Type B pancreatic cell (in vitro differentiated cells): ENCODE data around the gene TBCC. TPM values are rescaled to one million over a fixed set of nuclear protein-coding genes. Genes with fewer than 3 reads are reported as not detected.
"Not testable (repeated sequence)": the region's sequence is repeated elsewhere in the genome, so short reads cannot be mapped to it uniquely, and the experiment has no call there.

Experiments
- DNase-seq: peaks from one replicate; pipeline ENCODE4 v3.0.0; 2021; ENCODE audit warnings: mixed read lengths; ENCODE audit not compliant: unreplicated experiment; ENCODE audit errors: extremely low spot score
- H3K27ac Mint-ChIP-seq: 2 replicates; pipeline ENCODE4 v1.8.0; 2021; ENCODE audit warnings: mild to moderate bottlenecking, mixed read lengths
- H3K27me3 Mint-ChIP-seq: 2 replicates; pipeline ENCODE4 v1.8.0; 2021; ENCODE audit warnings: mixed read lengths
- H3K36me3 Mint-ChIP-seq: 2 replicates; pipeline ENCODE4 v1.8.0; 2021; ENCODE audit warnings: mixed read lengths
- H3K4me1 Mint-ChIP-seq: one replicate; pipeline ENCODE4 v1.8.0; 2021; ENCODE audit warnings: mixed read lengths; ENCODE audit not compliant: unreplicated experiment
- H3K4me3 Mint-ChIP-seq: 2 replicates; pipeline ENCODE4 v1.8.0; 2021; ENCODE audit warnings: mild to moderate bottlenecking, mixed read lengths
- H3K9me3 Mint-ChIP-seq: 2 replicates; pipeline ENCODE4 v1.8.0; 2021; ENCODE audit warnings: mixed read lengths
- total RNA-seq: library from RNA; stranded (reverse); gene quantifications from 2 replicates; pipeline ENCODE4 v1.2.1, GENCODE V29; 2021; ENCODE audit warnings: low replicate concordance
- TF ChIP-seq, protein P1 (sequence below): fragments of 200-600 bp; sonication (generic); conservative IDR thresholded peaks from 2 replicates; pipeline ENCODE4 v1.5.0; 2021; ENCODE audit warnings: antibody characterized with exemption, mild to moderate bottlenecking

TBCC gene
- total RNA-seq, 1 donor from 2014 or later = 29.3 TPM

- Mint-ChIP-seq H3K27me3 (no peaks in the 10 kb centered on the region), H3K4me3 (no peak overlapping the region)
These were observed 41.5 kb downstream of the TBCC start for GRCh38 chr6:42704251-42704936.

DNA sequence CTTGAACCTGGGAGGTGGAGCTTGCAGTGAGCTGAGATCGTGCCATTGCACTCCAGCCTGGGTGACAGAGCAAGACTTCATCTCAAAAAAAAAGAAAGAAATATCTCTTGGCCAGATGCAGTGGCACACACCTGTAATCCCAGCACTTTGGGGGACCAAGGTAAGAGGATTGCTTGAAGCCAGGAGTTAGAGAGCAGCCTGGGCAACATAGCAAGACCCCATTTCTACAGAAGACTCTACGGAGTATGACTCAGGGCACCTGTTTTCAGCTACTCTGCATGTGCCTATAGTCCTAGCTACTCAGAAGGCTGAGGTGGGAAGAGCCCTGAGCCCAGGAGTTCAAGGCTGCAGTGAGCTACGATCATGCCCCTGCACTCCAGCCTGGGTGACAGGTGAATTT is 43.1 kb downstream of the TBCC start:
- H3K4me1 Mint-ChIP-seq, H3K27ac Mint-ChIP-seq, H3K9me3 Mint-ChIP-seq, H3K4me3 Mint-ChIP-seq, DNase-seq, H3K36me3 Mint-ChIP-seq, H3K27me3 Mint-ChIP-seq: not testable (repeated sequence)

More at GRCh38 chr6:42704251-42704936, 41.5 kb downstream of the TBCC start:
- H3K36me3 Mint-ChIP-seq = no peaks in the 10 kb centered on the region
- H3K4me1 Mint-ChIP-seq = no peaks in the 10 kb centered on the region
- H3K9me3 Mint-ChIP-seq = no peaks in the 10 kb centered on the region
- no peak overlapping the region for H3K27ac Mint-ChIP-seq
- no peak for DNase-seq
- TF ChIP-seq, protein P1, sequence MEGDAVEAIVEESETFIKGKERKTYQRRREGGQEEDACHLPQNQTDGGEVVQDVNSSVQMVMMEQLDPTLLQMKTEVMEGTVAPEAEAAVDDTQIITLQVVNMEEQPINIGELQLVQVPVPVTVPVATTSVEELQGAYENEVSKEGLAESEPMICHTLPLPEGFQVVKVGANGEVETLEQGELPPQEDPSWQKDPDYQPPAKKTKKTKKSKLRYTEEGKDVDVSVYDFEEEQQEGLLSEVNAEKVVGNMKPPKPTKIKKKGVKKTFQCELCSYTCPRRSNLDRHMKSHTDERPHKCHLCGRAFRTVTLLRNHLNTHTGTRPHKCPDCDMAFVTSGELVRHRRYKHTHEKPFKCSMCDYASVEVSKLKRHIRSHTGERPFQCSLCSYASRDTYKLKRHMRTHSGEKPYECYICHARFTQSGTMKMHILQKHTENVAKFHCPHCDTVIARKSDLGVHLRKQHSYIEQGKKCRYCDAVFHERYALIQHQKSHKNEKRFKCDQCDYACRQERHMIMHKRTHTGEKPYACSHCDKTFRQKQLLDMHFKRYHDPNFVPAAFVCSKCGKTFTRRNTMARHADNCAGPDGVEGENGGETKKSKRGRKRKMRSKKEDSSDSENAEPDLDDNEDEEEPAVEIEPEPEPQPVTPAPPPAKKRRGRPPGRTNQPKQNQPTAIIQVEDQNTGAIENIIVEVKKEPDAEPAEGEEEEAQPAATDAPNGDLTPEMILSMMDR = no peak

DNA sequence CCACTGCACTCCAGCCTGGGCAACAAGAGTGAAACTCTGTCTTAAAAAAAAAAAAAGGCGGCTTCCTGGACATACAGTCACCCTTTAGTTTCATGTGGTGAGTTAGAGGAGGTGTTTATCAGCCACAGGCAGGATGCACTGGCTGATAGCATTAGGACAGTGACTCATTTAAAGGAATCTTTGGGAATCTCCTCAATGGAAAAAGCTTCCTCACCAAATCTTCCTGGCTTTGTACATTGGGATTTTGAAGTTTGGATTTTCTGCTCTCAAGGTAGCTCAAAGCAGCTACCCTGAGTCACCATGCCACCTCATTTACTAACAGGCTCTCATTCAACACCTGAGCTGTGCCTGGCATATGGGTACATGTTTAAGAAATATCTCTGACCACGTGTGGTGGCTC is 43.7 kb downstream of the TBCC start:
- no peaks in the 10 kb centered on the region for H3K4me1 Mint-ChIP-seq
- no peak for DNase-seq
- H3K9me3 Mint-ChIP-seq = no peaks in the 10 kb centered on the region
- H3K27ac Mint-ChIP-seq = no peak overlapping the region
- TF ChIP-seq, protein P1 = no peak
- no peak overlapping the region for H3K4me3 Mint-ChIP-seq
- no peaks in the 10 kb centered on the region for H3K36me3 Mint-ChIP-seq
- no peaks in the 10 kb centered on the region for H3K27me3 Mint-ChIP-seq

DNA sequence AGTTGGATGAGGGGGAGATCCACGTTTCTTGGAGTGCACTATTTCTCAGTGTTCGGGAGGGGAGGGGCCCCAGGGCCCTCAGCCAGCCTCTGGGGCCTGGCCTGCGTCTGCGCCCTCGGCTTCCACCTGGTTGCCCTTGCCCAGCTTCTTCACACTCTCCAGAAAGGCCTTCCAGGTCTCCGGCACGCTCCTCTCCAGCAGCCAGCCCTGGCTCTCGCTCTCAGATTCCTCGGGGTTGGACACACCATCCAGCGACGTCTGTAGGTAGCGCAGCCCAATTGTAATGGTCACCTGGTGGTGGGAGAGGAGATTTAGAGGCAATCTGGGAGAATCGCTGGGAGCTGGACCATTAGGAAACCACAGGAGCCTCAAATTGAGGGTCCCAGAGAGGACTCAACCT is 47.7 kb downstream of the TBCC start:
- no peak for DNase-seq
- Mint-ChIP-seq H3K27me3 (no peaks in the 10 kb centered on the region), H3K4me3 (no peak overlapping the region), H3K27ac (no peak overlapping the region), H3K4me1 (no peaks in the 10 kb centered on the region), H3K9me3 (no peaks in the 10 kb centered on the region), H3K36me3 (peaks cover 3% of the 10 kb centered on the region)
- TF ChIP-seq, protein P1 = no peak

GRCh38 chr6:42697268-42697655 is 48.6 kb downstream of the TBCC start:
- no peaks in the 10 kb centered on the region for H3K9me3 Mint-ChIP-seq
- peaks cover 3% of the 10 kb centered on the region for H3K36me3 Mint-ChIP-seq
- TF ChIP-seq, protein P1 = no peak
- no peak overlapping the region for H3K27ac Mint-ChIP-seq
- H3K27me3 Mint-ChIP-seq = no peaks in the 10 kb centered on the region
- H3K4me3 Mint-ChIP-seq = no peak overlapping the region
- H3K4me1 Mint-ChIP-seq = no peaks in the 10 kb centered on the region
- DNase-seq = no peak

- H3K9me3 Mint-ChIP-seq = no peaks in the 10 kb centered on the region
- H3K4me1 Mint-ChIP-seq = no peaks in the 10 kb centered on the region
- DNase-seq = no peak
- H3K27me3 Mint-ChIP-seq = no peaks in the 10 kb centered on the region
- TF ChIP-seq, protein P1 = no peak
- H3K4me3 Mint-ChIP-seq = no peak overlapping the region
- H3K27ac Mint-ChIP-seq = no peak overlapping the region
- peaks cover 3% of the 10 kb centered on the region for H3K36me3 Mint-ChIP-seq
These were observed 49.2 kb downstream of the TBCC start for GRCh38 chr6:42696526-42697267.
